NCI-H345 treated with DMSO at 0.1 percent for 48 hours (cell line): ENCODE measurements around the gene SLC22A5.

Experiments
- DNase-seq: peaks from one replicate; lab custom pipeline; 2025; ENCODE audit not compliant: unreplicated experiment; lab: John Stamatoyannopoulos, UW

SLC22A5 gene

DNA sequence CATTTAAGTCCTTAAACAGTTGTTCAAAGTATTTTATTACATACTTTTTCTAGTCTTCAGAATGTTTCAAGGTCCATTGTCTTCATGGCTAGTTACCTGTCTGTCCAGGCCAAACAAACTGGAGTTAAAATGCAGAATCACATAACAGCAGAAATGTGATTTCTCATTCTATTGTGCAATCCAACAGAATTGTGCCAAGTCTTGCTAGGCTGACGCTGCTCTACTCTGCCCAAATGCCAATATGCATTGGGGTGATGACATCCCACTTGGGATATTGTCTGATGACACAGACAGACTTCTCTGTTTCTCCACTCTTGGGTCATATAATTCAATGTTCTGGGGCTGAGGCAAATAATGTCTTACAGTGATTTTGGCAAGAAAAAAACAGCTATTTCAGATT is 5.2 kb upstream of the SLC22A5 start:
- DNase-seq: no peak

DNA sequence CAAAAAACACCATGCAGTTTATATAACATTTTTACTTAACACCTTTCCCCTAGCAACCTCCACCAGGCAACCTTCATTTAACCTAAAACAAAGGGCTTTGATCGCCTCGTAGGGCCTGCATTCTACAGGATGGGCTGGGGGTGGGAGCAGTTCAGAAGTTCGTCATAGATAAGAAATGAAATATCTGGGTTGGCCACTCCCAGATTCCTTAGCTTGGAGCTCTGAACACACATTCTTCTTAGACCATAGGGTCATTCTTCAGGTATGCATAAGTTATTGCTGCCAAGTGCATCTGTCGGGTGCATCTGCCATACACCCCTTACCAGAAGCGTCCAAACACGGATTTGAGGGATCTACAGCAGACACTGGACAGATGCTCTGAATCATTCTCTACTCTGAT is 4.3 kb upstream of the SLC22A5 start:
- no peak for DNase-seq

GRCh38 chr5:132368186-132368585 is 1.3 kb upstream of the SLC22A5 start:
- no peak for DNase-seq

DNA sequence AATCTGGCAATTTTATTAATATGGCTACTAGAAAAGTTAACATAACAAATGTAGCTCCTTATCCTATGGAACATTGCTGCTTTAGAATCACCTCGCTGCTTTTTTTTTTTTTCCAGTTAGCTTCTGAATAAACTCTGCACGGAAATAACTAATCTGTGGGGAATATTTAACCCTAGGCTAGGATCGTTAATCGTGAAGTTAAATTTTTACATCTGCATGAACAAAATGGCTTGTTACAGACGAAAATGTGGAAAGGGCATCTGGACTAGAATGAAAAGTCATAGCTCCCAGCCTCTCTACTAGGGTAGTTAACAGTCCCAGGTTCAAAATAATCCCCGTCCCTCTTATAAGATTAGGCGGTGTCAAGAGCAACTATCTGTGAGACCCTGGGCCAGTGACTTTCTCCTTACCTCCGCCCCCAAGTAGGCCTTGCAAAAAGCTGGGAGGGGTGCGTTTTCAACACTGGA is 470 bp upstream of the SLC22A5 start:
- DNase-seq: no peak

DNA sequence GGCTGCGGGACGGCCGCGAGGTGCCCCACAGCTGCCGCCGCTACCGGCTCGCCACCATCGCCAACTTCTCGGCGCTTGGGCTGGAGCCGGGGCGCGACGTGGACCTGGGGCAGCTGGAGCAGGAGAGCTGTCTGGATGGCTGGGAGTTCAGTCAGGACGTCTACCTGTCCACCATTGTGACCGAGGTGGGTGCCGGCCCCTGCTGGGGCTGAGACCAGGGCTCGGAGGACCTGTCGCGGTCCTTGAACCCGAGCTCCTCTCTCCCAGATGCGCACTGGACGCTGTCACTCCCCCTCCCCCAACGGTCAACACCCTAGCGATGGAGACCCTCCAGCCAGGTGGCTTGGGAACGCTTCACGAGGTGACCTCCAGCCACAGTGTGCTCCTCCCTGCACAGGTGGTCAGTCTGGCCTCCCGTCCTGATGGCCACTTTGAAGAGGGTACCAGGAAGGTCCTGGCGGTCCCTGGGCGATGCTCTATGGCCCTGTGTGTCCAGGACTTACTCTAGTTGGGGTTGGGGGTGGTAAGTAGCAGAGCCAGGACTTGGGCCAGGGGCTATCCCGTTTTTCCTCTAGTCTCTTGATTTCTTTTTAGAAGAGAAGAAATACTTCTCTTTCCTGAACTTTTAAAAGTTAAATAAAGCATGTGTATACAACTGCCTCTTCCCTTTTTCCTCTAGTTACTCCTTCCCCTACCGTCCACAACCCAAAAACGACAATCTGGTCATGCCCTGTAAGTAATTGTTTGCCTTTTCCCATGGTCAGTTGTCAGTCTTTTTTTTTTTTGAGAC is 866 bp downstream of the SLC22A5 start:
- DNase-seq: no peak

DNA sequence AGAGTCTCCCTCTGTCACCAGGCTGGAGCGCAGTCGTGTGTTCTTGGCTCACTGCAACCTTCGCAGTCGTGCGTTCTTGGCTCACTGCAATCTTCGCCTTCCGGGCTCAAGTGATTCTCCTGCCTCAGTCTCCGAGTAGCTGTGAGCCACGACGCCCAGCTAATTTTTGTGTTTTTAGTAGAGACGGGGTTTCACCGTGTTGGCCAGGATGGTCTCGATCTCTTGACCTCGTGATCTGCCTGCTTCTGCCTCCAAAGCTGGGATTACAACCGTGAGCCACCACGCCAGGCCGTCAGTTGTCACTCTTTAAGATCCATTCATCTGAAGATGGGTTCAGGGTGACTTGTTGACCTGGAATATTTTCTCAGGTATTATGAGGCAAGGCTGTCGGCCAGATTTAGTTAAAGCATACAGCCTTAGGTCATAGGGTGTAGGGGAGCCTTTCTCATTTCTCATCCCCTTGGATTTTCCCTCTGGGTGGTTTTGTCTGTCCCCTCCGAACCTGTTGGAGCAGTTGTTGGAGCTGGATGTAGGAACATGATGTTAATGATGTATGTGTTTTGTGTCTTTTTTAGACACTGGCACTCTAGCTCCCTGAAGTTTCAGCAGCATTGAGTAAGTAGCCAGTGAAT is 1.6 kb downstream of the SLC22A5 start:
- DNase-seq: no peak

DNA sequence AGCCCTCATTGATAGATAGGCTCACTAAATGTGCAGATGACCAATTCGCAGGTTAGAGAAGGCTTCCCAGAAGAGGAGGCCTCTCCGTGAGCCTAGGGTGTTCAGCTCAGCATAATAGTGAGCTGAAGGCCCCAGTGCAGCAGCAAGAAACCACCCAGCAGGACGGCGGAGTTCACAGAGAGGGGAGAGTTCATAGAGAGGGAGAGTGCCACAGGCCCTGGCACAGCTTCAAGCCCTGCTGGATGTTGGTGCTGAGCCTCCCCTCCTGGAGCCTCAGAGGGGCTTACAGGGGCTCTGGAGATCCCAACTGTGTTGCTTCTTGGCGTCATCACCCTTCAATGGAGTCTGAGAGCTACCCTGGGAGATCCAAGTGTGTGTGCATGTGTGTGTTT is 2.1 kb downstream of the SLC22A5 start:
- no peak for DNase-seq

GRCh38 chr5:132372127-132372526 is 2.6 kb downstream of the SLC22A5 start:
- DNase-seq: no peak

DNA sequence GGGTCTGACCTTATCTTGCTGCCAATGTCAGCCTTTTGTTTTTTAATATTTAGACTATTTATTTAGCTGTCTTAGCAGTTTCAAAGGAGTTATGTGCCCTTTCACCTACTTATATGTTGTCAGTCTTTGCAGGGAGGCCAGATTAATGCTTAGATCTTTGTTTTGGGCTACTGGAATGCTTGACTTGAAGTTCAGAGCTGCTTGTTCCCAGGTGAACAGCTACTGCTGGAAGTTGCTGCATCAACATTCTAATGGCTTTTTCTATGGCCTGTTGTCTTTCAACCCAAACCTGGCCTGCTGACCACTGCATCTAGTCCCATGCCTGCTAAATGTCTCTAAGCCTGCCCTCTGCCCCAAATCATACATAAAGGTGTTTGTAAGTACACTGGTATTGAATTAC is 3.0 kb downstream of the SLC22A5 start:
- no peak for DNase-seq

DNA sequence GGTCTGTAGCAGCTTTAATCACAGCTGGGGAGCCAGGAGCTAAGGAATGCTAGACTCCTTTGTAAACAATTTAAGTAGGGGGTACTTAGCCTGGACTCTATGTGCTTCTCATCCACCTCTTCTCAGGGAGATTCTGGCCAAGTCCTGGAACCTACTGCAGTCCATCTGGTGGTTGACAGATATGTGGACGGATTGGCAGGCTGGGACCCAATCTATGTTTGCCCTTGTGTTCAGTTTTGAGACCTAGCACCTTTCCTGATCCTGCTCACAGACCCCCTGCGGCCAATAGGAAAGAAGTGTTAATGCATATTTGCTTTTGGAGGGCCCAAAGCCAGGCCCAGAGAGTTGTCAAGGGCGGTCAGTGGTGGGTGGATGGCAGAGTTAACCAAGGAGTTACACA is 6.4 kb downstream of the SLC22A5 start:
- DNase-seq: no peak

- no peak for DNase-seq
Observed at GRCh38 chr5:132376694-132377641, 7.5 kb downstream of the SLC22A5 start.

DNA sequence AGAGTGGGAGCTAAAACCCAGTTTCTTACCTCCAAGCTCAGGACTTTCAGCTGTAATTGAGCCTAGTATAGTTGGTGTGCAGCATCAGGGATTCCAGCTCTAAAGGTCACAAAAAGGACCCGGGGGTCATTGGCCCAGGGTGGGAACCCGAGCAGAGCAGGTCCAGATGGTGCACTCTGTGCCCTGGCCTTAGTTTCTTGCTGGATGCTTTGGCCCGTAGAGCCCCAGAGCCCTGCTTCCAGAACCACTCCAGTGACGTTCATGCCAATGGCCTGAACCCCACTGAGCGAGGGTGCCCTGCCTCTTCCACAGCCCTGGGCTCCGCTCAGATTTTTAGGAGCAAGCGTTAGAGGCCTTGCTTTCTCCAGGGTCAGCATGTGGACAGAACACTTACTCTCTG is 8.2 kb downstream of the SLC22A5 start:
- DNase-seq: no peak

DNA sequence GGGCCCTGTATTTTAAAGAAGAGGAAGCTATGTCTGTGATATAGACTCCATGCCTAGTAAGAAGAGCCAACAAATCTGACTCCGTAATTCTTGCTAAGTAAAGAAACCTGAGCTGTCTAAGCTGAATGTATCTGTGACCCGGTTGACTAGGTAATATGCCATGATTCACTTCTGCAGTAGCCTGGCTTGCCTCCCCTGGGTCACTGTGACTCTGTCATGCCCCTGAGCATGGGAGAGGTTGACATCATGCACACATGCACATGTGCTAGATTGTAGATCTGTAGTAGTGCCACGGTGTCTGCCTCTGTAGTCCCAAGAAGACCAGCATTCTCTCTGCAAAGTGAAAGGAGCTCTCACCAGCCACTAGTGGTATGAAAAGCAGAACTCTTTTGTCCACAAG is 9.1 kb downstream of the SLC22A5 start:
- no peak for DNase-seq

- DNase-seq: no peak
Observed at GRCh38 chr5:132380047-132380446, 10.5 kb downstream of the SLC22A5 start.

DNA sequence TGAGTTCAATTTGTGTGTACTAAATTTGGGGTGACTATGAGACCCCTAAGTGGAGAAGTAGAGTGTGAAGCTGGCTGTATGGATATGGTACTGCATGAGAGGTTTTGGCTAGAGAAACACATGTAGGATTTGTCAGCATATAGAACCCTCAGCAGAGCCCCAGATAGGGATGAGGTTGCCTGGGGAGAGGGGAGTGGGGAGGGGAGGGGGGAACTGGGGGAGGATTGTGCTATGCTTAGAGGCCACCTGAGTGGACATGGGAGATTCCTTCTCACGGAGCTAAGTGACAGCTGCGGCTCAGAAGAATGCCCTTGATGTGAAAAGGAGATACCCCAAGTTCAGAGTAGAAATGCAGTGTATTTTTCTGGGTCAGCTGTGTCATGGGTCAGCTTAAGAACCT is 11.2 kb downstream of the SLC22A5 start:
- DNase-seq: no peak

DNA sequence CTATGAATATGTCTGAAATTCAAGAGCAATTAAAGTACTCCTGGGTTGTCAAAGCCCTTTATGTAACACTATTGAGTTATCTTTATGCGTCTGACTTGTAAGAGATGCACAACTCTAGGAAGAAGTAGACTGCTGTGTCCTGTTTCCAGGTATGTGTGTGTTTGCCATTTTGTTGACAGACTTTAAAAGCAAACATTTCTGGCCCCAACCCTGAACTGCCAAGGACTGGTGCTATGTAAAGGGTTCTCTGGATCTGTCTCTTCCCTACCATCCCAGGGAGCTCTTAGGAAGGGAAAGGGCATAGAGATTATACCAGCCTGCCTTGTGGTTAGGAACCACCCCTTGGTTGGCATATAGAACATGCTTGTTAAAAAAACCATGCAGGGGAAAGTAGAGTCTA is 12.1 kb downstream of the SLC22A5 start:
- DNase-seq: no peak

DNA sequence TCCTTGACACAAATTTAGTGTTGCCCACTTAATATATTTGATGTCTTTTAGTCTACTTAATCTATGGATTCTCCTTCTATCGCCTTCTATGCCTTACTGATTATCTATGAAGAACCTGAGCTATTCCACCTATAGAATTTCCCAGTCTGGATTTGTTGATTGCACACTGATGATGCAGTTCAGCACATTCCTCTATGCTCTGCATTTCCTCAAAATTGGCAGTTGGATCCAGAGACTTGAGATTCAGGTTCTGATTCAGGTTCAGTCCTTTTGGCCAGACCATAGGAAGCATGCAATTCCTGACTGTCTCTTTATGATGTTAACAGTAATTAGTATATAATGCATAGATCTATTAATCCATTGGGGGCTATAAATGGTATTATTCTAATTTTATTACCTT is 13.8 kb downstream of the SLC22A5 start:
- DNase-seq: no peak

- DNase-seq: no peak
Observed at GRCh38 chr5:132383984-132384383, 14.5 kb downstream of the SLC22A5 start.

GRCh38 chr5:132384506-132385050 is 15.1 kb downstream of the SLC22A5 start:
- no peak for DNase-seq

DNA sequence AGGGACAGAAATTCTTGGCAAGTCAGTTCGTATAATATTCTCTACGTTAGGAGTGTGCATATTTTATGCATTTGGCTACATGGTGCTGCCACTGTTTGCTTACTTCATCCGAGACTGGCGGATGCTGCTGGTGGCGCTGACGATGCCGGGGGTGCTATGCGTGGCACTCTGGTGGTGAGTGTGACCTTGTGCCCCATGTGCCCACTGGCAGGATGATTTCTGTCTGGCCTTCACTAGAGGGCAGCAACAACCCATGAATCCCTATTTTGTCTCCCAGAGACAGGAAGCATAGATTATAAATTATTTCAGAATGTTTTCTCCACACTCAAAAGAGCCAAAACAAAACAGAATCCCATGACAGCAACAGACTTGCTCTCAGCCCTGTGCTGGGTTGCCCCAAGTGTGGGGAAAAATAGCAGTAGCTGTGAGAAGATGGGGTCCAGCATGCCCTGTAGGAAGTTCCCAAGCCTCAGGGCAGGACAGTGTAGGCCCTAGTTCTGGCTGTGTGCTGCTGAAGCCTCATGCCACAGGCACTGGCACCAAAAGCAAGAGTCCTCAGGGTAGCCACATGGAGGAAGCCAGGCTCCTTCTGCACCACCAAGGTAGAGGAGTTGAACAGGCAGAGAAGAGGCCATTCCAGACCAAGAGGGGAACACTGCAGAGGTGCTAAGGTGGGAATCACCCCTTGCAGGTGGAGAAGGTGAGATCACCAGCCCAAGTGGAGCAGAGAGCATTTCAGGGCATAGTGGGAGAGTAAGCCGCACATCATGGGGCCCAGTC is 16.0 kb downstream of the SLC22A5 start:
- peak; percentile 26 for DNase-seq
